GM20431 (cell line): Measurements from ENCODE around the gene CRIP2.

Experiments
- in situ Hi-C: fragments of 300-500 bp; cut with MseI, MboI; formaldehyde crosslinking; loops from one replicate; pipeline ENCODE4 v1.15.0; 2020; ENCODE audit warnings: low sequenced_read_pairs; ENCODE audit not compliant: unreplicated experiment

CRIP2 gene

GRCh38 chr14:105474483-105475268, at the start of gene CRIP2:
Gene CRIP2, plus strand, starts transcription at chr14:105474821. Its CDS starts 42 bp downstream, at chr14:105474863.
- in situ Hi-C loops, result no loop called here

- in situ Hi-C loops, result no loop called here
Observed at GRCh38 chr14:105424861-105425260, 49.8 kb upstream of the CRIP2 start.

- in situ Hi-C loops, result no loop called here
Observed at GRCh38 chr14:105425823-105426247, 48.8 kb upstream of the CRIP2 start.

GRCh38 chr14:105426416-105427130, 48.0 kb upstream of the CRIP2 start:
- in situ Hi-C loops, result no loop called here

GRCh38 chr14:105427412-105427811, 47.2 kb upstream of the CRIP2 start:
- in situ Hi-C loops, result no loop called here

GRCh38 chr14:105427936-105428485, 46.6 kb upstream of the CRIP2 start:
- in situ Hi-C loops, result no loop called here

- in situ Hi-C loops, result no loop called here
Observed at GRCh38 chr14:105430042-105430441, 44.6 kb upstream of the CRIP2 start.

- in situ Hi-C loops, result no loop called here
Observed at GRCh38 chr14:105430565-105430964, 44.1 kb upstream of the CRIP2 start.

GRCh38 chr14:105431256-105431655, 43.4 kb upstream of the CRIP2 start:
- in situ Hi-C loops, result no loop called here

GRCh38 chr14:105432657-105433056, 42.0 kb upstream of the CRIP2 start:
- in situ Hi-C loops, result no loop called here

GRCh38 chr14:105433161-105433605, 41.4 kb upstream of the CRIP2 start:
- in situ Hi-C loops, result no loop called here

GRCh38 chr14:105436402-105436801, 38.2 kb upstream of the CRIP2 start:
- in situ Hi-C loops, result no loop called here

GRCh38 chr14:105436891-105437722, 37.5 kb upstream of the CRIP2 start:
- in situ Hi-C loops, result no loop called here

- in situ Hi-C loops, result no loop called here
Observed at GRCh38 chr14:105437723-105438500, 36.7 kb upstream of the CRIP2 start.

- in situ Hi-C loops, result no loop called here
Observed at GRCh38 chr14:105439179-105439578, 35.4 kb upstream of the CRIP2 start.

GRCh38 chr14:105439710-105440553, 34.7 kb upstream of the CRIP2 start:
- in situ Hi-C loops, result no loop called here

- in situ Hi-C loops, result no loop called here
Observed at GRCh38 chr14:105440554-105440900, 34.1 kb upstream of the CRIP2 start.

- in situ Hi-C loops, result no loop called here
Observed at GRCh38 chr14:105440992-105441391, 33.6 kb upstream of the CRIP2 start.

- in situ Hi-C loops, result no loop called here
Observed at GRCh38 chr14:105442125-105442524, 32.5 kb upstream of the CRIP2 start.
